Tibial nerve (tissue), 3 donors: ENCODE results near the gene RAP2B.

Experiments used
- CTCF ChIP-seq, 5 experiments: fragments of 200-600 bp in 3 of 5; fragments of 450-650 bp in 2 of 5; sonication (generic) in 3 of 5; IDR thresholded peaks; one replicate each; pipeline ENCODE4 v1.5.1; 2016 to 2019; ENCODE audit warnings: antibody characterized with exemption in 5 of 5, mild to moderate bottlenecking in 3 of 5, moderate library complexity in 2 of 5
- POLR2A ChIP-seq, 2 donors: fragments of 450-650 bp; IDR thresholded peaks; one replicate each; pipeline ENCODE4 v1.6.1; 2017; ENCODE audit warnings: antibody characterized with exemption in 2 of 2, mild to moderate bottlenecking in 2 of 2, moderate library complexity in 2 of 2

GRCh38 chr3:153159771-153160397 lies 2.1 kb upstream of the RAP2B start:
- TF ChIP-seq CTCF (IDR thresholded peaks at IDR 0.05) (no peak), POLR2A (IDR thresholded peaks at IDR 0.05) (no peak)
